CD8-positive, alpha-beta memory T cell (primary cell): Measurements from ENCODE around the gene SGCA. TPM values are rescaled to one million over a fixed set of nuclear protein-coding genes. Genes with fewer than 3 reads are reported as not detected.

Experiments used
- CTCF ChIA-PET: fragments of 350-600 bp; sonication (Branson Sonifier 250); formaldehyde crosslinking; loops from one replicate; lab custom pipeline; 2021; ENCODE audit warnings: antibody characterized with exemption; lab: Charles Lee
- POLR2A ChIA-PET: fragments of 350-600 bp; sonication (Branson Sonifier 250); formaldehyde crosslinking; loops from one replicate; lab custom pipeline; 2021; ENCODE audit warnings: antibody characterized with exemption; lab: Charles Lee
- DNase-seq, 5 donors: peaks; one replicate each; pipeline versions ENCODE4 v3.0.0 to v3.0.0-alpha.2; 2020 to 2022; ENCODE audit warnings: mixed read lengths in 1 of 5
- H3K27ac ChIP-seq: one replicate; pipeline ENCODE4 v1.7.0; 2013; ENCODE audit warnings: low read depth, mild to moderate bottlenecking, low read length, moderate library complexity
- H3K27me3 ChIP-seq: 2 replicates; pipeline ENCODE4 v1.7.0; 2013; ENCODE audit warnings: low read length, mild to moderate bottlenecking; ENCODE audit not compliant: insufficient read depth, poor library complexity, severe bottlenecking
- H3K36me3 ChIP-seq: 2 replicates; pipeline ENCODE4 v1.7.0; 2013; ENCODE audit warnings: mild to moderate bottlenecking, low read length, moderate library complexity; ENCODE audit not compliant: insufficient read depth
- H3K4me1 ChIP-seq: 2 replicates; pipeline ENCODE4 v1.7.0; 2013; ENCODE audit warnings: mild to moderate bottlenecking, low read length, moderate library complexity; ENCODE audit not compliant: insufficient read depth
- H3K4me3 ChIP-seq: 2 replicates; pipeline ENCODE4 v1.7.0; 2013; ENCODE audit warnings: mild to moderate bottlenecking, low read length
- H3K9me3 ChIP-seq: 2 replicates; pipeline ENCODE4 v1.7.0; 2013; ENCODE audit warnings: mild to moderate bottlenecking, low read length
- H3K27ac Mint-ChIP-seq, 8 donors: one replicate each; pipeline ENCODE4 v1.8.0; 2020 to 2021; ENCODE audit warnings: mixed read lengths in 8 of 8, mild to moderate bottlenecking in 6 of 8, inconsistent platforms in 3 of 8, moderate library complexity in 3 of 8
- H3K27me3 Mint-ChIP-seq, 2 donors: one replicate each; pipeline ENCODE4 v1.8.0; 2020 to 2021; ENCODE audit warnings: mixed read lengths in 2 of 2, mild to moderate bottlenecking in 1 of 2, moderate library complexity in 1 of 2
- H3K36me3 Mint-ChIP-seq, 3 donors: one replicate each; pipeline ENCODE4 v1.8.0; 2020 to 2021; ENCODE audit warnings: mixed read lengths in 3 of 3, inconsistent platforms in 1 of 3, mild to moderate bottlenecking in 1 of 3
- H3K4me1 Mint-ChIP-seq, 3 donors: one replicate each; pipeline ENCODE4 v1.8.0; 2020 to 2021; ENCODE audit warnings: mixed read lengths in 3 of 3, inconsistent platforms in 1 of 3, mild to moderate bottlenecking in 1 of 3
- H3K4me3 Mint-ChIP-seq, 7 donors: one replicate each; pipeline ENCODE4 v1.8.0; 2020 to 2021; ENCODE audit warnings: mixed read lengths in 7 of 7, mild to moderate bottlenecking in 6 of 7, moderate library complexity in 4 of 7, inconsistent platforms in 2 of 7
- H3K9me3 Mint-ChIP-seq, 5 donors: one replicate each; pipeline ENCODE4 v1.8.0; 2020 to 2022; ENCODE audit warnings: mixed read lengths in 5 of 5, mild to moderate bottlenecking in 3 of 5, moderate library complexity in 2 of 5, inconsistent platforms in 1 of 5
- polyA plus RNA-seq: library from polyadenylated mRNA; unstranded; fragments of 300-500 nt; fragmentation: Illumina TruSeq; gene quantifications from one replicate; pipeline ENCODE4 v1.2.3, GENCODE V29; 2021
- total RNA-seq, 2 experiments: library from RNA; stranded (reverse); gene quantifications; one replicate each; pipeline ENCODE4 v1.2.3, GENCODE V29; 2021

Gene SGCA
- total and polyA plus RNA-seq, 3 experiments from 2014 or later, result 0.31 TPM; not detected in 2

GRCh38 chr17:50130559-50131305, 35.1 kb upstream of the SGCA start:
- CTCF ChIA-PET, result interaction anchor here (0.9 to 2.5 kb wide), 8 partner anchors 8 to 70 kb away, joined by 3 to 8 read pairs (median 5); no protein-coding TSS in a partner anchor
- Histone ChIP-seq H3K27me3 (peaks cover 6% of the 10 kb centered on the region), H3K9me3 (no peaks in the 10 kb centered on the region), H3K4me1 (peaks cover 16% of the 10 kb centered on the region), H3K4me3 (no peak overlapping the region), H3K27ac (no peak overlapping the region), H3K36me3 (peaks cover 5% of the 10 kb centered on the region)
- POLR2A ChIA-PET, result interaction anchor here (0.6 to 1.1 kb wide), 4 partner anchors 8 to 26 kb away, joined by 3 read pairs; no protein-coding TSS in a partner anchor
- peak in 1 of 5 donors; percentile 42 for DNase-seq
- peak overlapping the region in 5 of 8 donors; percentile 45 to 90 (median 78) for H3K27ac Mint-ChIP-seq
- peaks cover 23 to 41% (median 32%) of the 10 kb centered on the region in 3 donors for H3K4me1 Mint-ChIP-seq
- H3K36me3 Mint-ChIP-seq, result peaks cover 0 to 18% (median 2%) of the 10 kb centered on the region in 3 donors
- H3K27me3 Mint-ChIP-seq, result peaks cover 5 to 15% of the 10 kb centered on the region in 2 donors
- peak overlapping the region; percentile 65 to 82 (median 72) for H3K4me3 Mint-ChIP-seq
- no peaks in the 10 kb centered on the region for H3K9me3 Mint-ChIP-seq

DNA sequence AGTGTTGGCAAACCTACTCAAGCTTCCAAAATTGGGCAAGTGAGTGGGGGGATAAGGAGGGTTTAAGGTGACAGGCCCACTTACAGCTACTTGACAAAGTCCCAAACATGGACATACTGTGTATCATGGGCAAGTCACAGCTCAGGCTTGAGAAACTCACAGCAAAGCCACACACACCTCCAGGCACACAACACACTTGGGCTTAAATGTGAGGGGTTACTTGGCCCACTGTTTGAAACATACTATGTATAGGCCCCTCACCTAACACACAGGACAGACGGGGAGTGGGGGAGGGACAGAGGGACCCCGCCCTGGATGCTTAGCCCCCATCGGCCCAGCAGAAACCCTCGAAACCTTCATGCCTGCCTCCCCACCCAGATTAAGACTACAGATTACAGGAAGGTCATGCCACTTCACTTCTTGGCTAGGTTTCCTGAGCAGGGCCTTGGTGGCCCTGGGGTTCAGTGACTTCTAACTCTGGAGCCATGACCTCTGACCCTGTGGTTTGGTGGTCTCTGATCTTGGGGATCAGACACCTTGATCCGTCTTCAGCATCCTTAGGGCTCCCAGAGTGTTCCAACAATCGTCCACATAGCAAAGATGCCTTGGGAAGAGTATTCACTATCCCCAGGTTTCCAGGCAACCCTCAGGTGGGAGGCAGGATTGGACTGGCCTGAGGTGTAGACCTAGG, 33.6 kb upstream of the SGCA start:
- peaks cover 16% of the 10 kb centered on the region for H3K4me1 ChIP-seq
- H3K27me3 ChIP-seq, result peaks cover 6% of the 10 kb centered on the region
- Mint-ChIP-seq H3K4me1 (peaks cover 23 to 43% (median 32%) of the 10 kb centered on the region in 3 donors), H3K9me3 (no peaks in the 10 kb centered on the region), H3K27me3 (peaks cover 7 to 15% of the 10 kb centered on the region in 2 donors), H3K27ac (peak overlapping the region; percentile 21 to 88 (median 74)), H3K4me3 (peak overlapping the region in 3 of 7 donors; percentile 25 to 82 (median 63)), H3K36me3 (peaks cover 9 to 33% (median 10%) of the 10 kb centered on the region in 3 donors)
- no peaks in the 10 kb centered on the region for H3K9me3 ChIP-seq
- H3K27ac ChIP-seq, result no peak overlapping the region
- ChIA-PET CTCF (interaction anchor here (0.9 to 2.5 kb wide), 5 partner anchors 8 to 38 kb away, joined by 3 to 8 read pairs (median 5); no protein-coding TSS in a partner anchor), POLR2A (interaction anchor here (0.7 to 1.1 kb wide), 2 partner anchors 19 to 20 kb away, joined by 3 read pairs; no protein-coding TSS in a partner anchor)
- peaks cover 16% of the 10 kb centered on the region for H3K36me3 ChIP-seq
- H3K4me3 ChIP-seq, result no peak overlapping the region
- DNase-seq, result no peak

DNA sequence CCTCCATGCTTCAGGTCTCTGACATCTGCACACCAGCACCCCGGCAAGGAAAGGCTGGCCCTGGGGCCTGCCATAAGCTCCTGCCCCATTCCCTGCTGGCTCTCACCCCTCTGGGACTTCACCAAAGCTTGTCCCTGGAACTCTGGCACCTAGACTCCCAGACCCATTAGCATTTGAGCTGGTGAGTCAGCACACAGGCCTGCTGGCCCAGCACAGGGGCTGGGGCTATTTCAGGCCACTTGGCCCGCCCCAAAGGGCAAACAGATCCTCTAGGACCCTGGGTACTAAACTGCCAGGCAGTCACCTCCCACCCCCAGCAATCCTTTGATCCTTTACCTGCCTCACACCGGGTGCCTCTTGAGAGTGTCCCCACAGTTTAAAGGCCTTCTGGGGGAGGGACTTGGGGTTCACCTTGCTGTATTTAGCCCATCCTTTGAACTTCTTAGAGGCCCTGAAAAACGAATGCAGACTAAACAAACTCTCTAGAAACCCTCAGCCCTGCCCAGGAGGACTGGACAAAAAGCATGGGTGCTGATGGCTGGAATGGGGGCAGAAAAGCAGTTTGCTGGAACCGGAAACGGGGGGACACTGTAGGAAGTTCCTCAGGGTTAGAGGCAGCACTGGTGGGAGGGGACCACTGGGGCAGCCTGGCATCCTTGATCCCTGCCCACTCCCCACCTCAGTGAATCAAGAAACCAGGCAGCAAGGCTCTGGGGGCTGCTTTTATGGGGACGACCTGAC, 32.6 kb upstream of the SGCA start:
- Histone ChIP-seq H3K36me3 (peaks cover 26% of the 10 kb centered on the region), H3K4me1 (peaks cover 11% of the 10 kb centered on the region), H3K27me3 (peaks cover 6% of the 10 kb centered on the region), H3K27ac (no peak overlapping the region), H3K9me3 (no peaks in the 10 kb centered on the region), H3K4me3 (no peak overlapping the region)
- H3K4me3 Mint-ChIP-seq, result peak overlapping the region in 1 of 7 donors; percentile 62
- no peak for DNase-seq
- ChIA-PET CTCF (interaction anchor here (1.0 to 1.1 kb wide), 2 partner anchors 18 to 28 kb away, joined by 4 to 5 read pairs; no protein-coding TSS in a partner anchor), POLR2A (no interaction called here)
- no peaks in the 10 kb centered on the region for H3K9me3 Mint-ChIP-seq
- peak overlapping the region in 4 of 8 donors; percentile 11 to 89 (median 64) for H3K27ac Mint-ChIP-seq
- H3K4me1 Mint-ChIP-seq, result peaks cover 17 to 46% (median 32%) of the 10 kb centered on the region in 3 donors
- H3K36me3 Mint-ChIP-seq, result peaks cover 18 to 43% (median 19%) of the 10 kb centered on the region in 3 donors
- H3K27me3 Mint-ChIP-seq, result peaks cover 7 to 11% of the 10 kb centered on the region in 2 donors

GRCh38 chr17:50133769-50134099, 32.1 kb upstream of the SGCA start:
- POLR2A ChIA-PET, result no interaction called here
- H3K36me3 ChIP-seq, result peaks cover 31% of the 10 kb centered on the region

DNA sequence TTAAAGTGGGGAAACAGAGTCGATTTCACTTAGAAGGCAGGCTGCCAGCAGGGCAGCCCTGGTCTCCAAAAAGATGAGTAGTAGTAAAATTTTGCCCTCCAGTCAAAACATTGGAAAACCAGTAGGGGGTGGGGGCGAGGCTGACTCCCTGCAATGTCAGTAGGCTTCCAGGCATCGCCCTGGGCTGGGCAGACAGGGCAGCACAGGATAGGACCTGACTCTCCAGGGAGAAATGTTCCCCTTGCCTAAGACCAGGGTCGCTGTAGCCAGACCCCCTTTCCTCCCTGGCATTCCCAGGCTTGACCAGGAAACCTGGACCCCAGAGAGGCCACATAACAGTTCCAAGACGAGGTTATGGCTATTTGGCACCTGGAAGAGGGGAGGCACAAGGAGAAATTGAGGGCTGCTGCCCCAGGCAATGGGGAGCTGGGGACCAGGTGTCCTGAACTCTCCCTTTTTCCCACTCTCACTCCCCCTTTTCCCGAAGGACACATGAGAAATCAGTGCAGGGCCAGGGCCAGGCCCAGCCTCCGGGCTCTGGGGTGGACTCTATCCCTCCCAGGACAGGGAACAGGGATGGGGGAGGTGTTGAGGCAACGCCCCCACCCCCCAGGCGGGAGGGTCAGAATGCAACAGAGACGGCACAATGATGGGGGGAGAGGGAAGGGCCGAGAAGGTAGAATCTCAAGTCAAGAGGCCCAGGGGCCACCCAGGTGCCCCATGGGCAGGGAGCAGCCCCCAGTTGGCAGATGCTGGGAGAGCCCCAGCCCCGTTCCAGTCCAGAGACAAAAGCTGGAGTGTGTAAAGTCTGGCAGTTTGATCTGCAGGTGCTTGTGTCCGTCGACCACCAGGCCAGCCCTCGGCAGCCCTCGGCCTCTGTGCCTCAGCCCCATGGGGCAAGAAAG, 31.3 kb upstream of the SGCA start:
- H3K4me1 Mint-ChIP-seq, result peaks cover 10 to 43% (median 30%) of the 10 kb centered on the region in 3 donors
- H3K27me3 Mint-ChIP-seq, result peaks cover 1 to 5% of the 10 kb centered on the region in 2 donors
- H3K4me1 ChIP-seq, result peaks cover 10% of the 10 kb centered on the region
- no peak overlapping the region for H3K27ac ChIP-seq
- no peak overlapping the region for H3K4me3 Mint-ChIP-seq
- peaks cover 38% of the 10 kb centered on the region for H3K36me3 ChIP-seq
- H3K36me3 Mint-ChIP-seq, result peaks cover 22 to 56% (median 23%) of the 10 kb centered on the region in 3 donors
- peak overlapping the region in 2 of 8 donors; percentile 63 to 74 for H3K27ac Mint-ChIP-seq
- H3K9me3 Mint-ChIP-seq, result no peaks in the 10 kb centered on the region
- no peaks in the 10 kb centered on the region for H3K27me3 ChIP-seq
- H3K9me3 ChIP-seq, result no peaks in the 10 kb centered on the region
- CTCF ChIA-PET, result interaction anchor here (2.9 kb wide), 1 partner anchor 27 kb away, joined by 17 read pairs; no protein-coding TSS in a partner anchor
- H3K4me3 ChIP-seq, result no peak overlapping the region
- no peak for DNase-seq
- POLR2A ChIA-PET, result no interaction called here

More at GRCh38 chr17:50133769-50134099, 32.1 kb upstream of the SGCA start:
- DNase-seq, result no peak
- Histone ChIP-seq H3K9me3 (no peaks in the 10 kb centered on the region), H3K27ac (no peak overlapping the region), H3K4me3 (no peak overlapping the region), H3K4me1 (peaks cover 7% of the 10 kb centered on the region), H3K27me3 (peaks cover 2% of the 10 kb centered on the region)
- H3K27me3 Mint-ChIP-seq, result peaks cover 3 to 7% of the 10 kb centered on the region in 2 donors
- peaks cover 13 to 46% (median 32%) of the 10 kb centered on the region in 3 donors for H3K4me1 Mint-ChIP-seq
- CTCF ChIA-PET, result no interaction called here
- peaks cover 22 to 48% (median 23%) of the 10 kb centered on the region in 3 donors for H3K36me3 Mint-ChIP-seq
- peak overlapping the region in 2 of 8 donors; percentile 63 to 74 for H3K27ac Mint-ChIP-seq
- no peaks in the 10 kb centered on the region for H3K9me3 Mint-ChIP-seq
- H3K4me3 Mint-ChIP-seq, result no peak overlapping the region

DNA sequence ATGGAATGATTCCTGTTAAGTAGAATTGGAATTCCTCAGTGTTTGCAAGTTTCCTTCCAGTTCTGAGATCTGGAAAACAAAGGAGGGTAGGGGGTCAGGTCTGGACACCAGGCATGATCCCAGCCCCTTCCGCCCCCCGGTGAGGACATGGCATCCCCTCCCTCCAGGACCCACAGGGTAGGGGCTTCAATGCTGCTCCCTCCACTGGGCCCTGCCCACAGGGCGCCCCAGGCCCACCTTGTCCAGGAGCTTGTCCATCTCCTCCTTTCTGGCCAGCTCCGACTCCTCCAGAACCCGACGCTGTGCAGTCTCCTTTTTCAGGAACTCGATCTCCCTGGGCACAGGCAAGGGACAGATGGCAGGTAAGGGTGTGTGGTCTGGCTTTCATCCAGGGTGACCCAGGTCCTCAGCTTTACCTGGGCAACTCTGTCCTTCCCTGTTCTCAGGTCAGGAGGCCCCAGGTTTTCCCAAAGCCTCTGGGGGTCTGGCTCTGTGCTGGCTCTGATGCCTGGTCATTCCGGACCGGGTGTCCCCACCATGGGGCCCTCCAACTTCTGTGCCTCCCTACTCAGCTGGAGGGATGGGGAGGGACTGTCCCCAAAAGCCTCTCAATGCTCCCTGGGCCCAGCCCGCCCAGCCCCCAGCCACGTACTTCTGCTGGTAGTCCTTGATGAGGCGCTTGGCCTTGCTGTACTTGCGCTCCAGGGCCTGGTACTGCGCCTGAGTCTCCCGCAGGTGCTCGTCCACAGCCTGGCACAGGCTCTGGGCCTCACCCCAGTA, 30.3 kb upstream of the SGCA start:
- peak overlapping the region in 1 of 8 donors; percentile 82 for H3K27ac Mint-ChIP-seq
- H3K4me1 Mint-ChIP-seq, result peaks cover 19 to 50% (median 39%) of the 10 kb centered on the region in 3 donors
- POLR2A ChIA-PET, result no interaction called here
- no peaks in the 10 kb centered on the region for H3K9me3 Mint-ChIP-seq
- peaks cover 26 to 66% (median 27%) of the 10 kb centered on the region in 3 donors for H3K36me3 Mint-ChIP-seq
- H3K27ac ChIP-seq, result no peak overlapping the region
- no peak overlapping the region for H3K4me3 ChIP-seq
- peaks cover 20% of the 10 kb centered on the region for H3K4me1 ChIP-seq
- H3K27me3 Mint-ChIP-seq, result peaks cover 1 to 5% of the 10 kb centered on the region in 2 donors
- H3K27me3 ChIP-seq, result no peaks in the 10 kb centered on the region
- no peaks in the 10 kb centered on the region for H3K9me3 ChIP-seq
- peaks cover 42% of the 10 kb centered on the region for H3K36me3 ChIP-seq
- H3K4me3 Mint-ChIP-seq, result no peak overlapping the region
- CTCF ChIA-PET, result interaction anchor here (1.2 to 2.9 kb wide), 3 partner anchors 11 to 26 kb away, joined by 3 to 17 read pairs (median 7); no protein-coding TSS in a partner anchor
- no peak for DNase-seq
